Mononuclear cell (primary cell): ENCODE measurements around the gene STK38L. TPM values are rescaled to one million over a fixed set of nuclear protein-coding genes. Genes with fewer than 3 reads are reported as not detected.

Experiments
- H3K27me3 ChIP-seq: 2 replicates; pipeline ENCODE4 v1.6.0; 2011; ENCODE audit warnings: low read length, control low read depth; ENCODE audit not compliant: insufficient read depth
- H3K4me1 ChIP-seq: 2 replicates; pipeline ENCODE4 v1.5.1; 2011; ENCODE audit warnings: mild to moderate bottlenecking, low read length, control low read depth; ENCODE audit not compliant: insufficient read depth
- H3K4me3 ChIP-seq: 2 replicates; pipeline ENCODE4 v1.5.1; 2011; ENCODE audit warnings: mild to moderate bottlenecking, low read length, moderate library complexity
- H3K9me3 ChIP-seq: 2 replicates; pipeline ENCODE4 v1.5.1; 2011; ENCODE audit warnings: low read depth, mild to moderate bottlenecking, control low read depth, low read length
- total RNA-seq: library from RNA; depleted of rRNA; stranded (reverse); fragments of >200 nt; gene quantifications from one replicate; pipeline ENCODE4 v1.2.3, GENCODE V29; 2012

STK38L gene
- total RNA-seq, 1 donor: 23.9 TPM

- Histone ChIP-seq H3K9me3 (no peaks in the 10 kb centered on the region), H3K4me1 (peaks cover 9% of the 10 kb centered on the region), H3K4me3 (no peak overlapping the region), H3K27me3 (no peaks in the 10 kb centered on the region)
Measured at GRCh38 chr12:27282754-27283153, 38.7 kb downstream of the STK38L start.

- Histone ChIP-seq H3K4me1 (peaks cover 9% of the 10 kb centered on the region), H3K27me3 (no peaks in the 10 kb centered on the region), H3K4me3 (no peak overlapping the region), H3K9me3 (no peaks in the 10 kb centered on the region)
Measured at GRCh38 chr12:27284021-27284420, 39.9 kb downstream of the STK38L start.

- peaks cover 5% of the 10 kb centered on the region for H3K4me1 ChIP-seq
- H3K4me3 ChIP-seq: no peak overlapping the region
- H3K9me3 ChIP-seq: no peaks in the 10 kb centered on the region
- H3K27me3 ChIP-seq: no peaks in the 10 kb centered on the region
Measured at GRCh38 chr12:27284751-27285150, 40.7 kb downstream of the STK38L start.

- peaks cover under 1% of the 10 kb centered on the region for H3K4me1 ChIP-seq
- H3K9me3 ChIP-seq: no peaks in the 10 kb centered on the region
- no peak overlapping the region for H3K4me3 ChIP-seq
- no peaks in the 10 kb centered on the region for H3K27me3 ChIP-seq
Measured at GRCh38 chr12:27285403-27285802, 41.3 kb downstream of the STK38L start.

- no peak overlapping the region for H3K4me3 ChIP-seq
- no peaks in the 10 kb centered on the region for H3K4me1 ChIP-seq
- no peaks in the 10 kb centered on the region for H3K27me3 ChIP-seq
- H3K9me3 ChIP-seq: no peaks in the 10 kb centered on the region
Measured at GRCh38 chr12:27289414-27289813, 45.3 kb downstream of the STK38L start.

GRCh38 chr12:27290501-27291168 lies 46.5 kb downstream of the STK38L start:
- no peaks in the 10 kb centered on the region for H3K27me3 ChIP-seq
- H3K9me3 ChIP-seq: no peaks in the 10 kb centered on the region
- H3K4me1 ChIP-seq: no peaks in the 10 kb centered on the region
- H3K4me3 ChIP-seq: no peak overlapping the region

GRCh38 chr12:27291862-27292261 lies 47.8 kb downstream of the STK38L start:
- no peaks in the 10 kb centered on the region for H3K27me3 ChIP-seq
- H3K4me3 ChIP-seq: no peak overlapping the region
- H3K4me1 ChIP-seq: no peaks in the 10 kb centered on the region
- H3K9me3 ChIP-seq: no peaks in the 10 kb centered on the region

GRCh38 chr12:27292718-27293117 lies 48.6 kb downstream of the STK38L start:
- Histone ChIP-seq H3K27me3 (no peaks in the 10 kb centered on the region), H3K9me3 (no peaks in the 10 kb centered on the region)

GRCh38 chr12:27293463-27293862 lies 49.4 kb downstream of the STK38L start:
- Histone ChIP-seq H3K4me3 (no peak overlapping the region), H3K27me3 (no peaks in the 10 kb centered on the region), H3K4me1 (no peaks in the 10 kb centered on the region), H3K9me3 (no peaks in the 10 kb centered on the region)

More at GRCh38 chr12:27292718-27293117, 48.6 kb downstream of the STK38L start:
- no peak overlapping the region for H3K4me3 ChIP-seq
- no peaks in the 10 kb centered on the region for H3K4me1 ChIP-seq

- H3K9me3 ChIP-seq: no peaks in the 10 kb centered on the region
- H3K4me1 ChIP-seq: no peaks in the 10 kb centered on the region
- H3K27me3 ChIP-seq: no peaks in the 10 kb centered on the region
- no peak overlapping the region for H3K4me3 ChIP-seq
Measured at GRCh38 chr12:27296674-27297073, 52.6 kb downstream of the STK38L start.

- Histone ChIP-seq H3K27me3 (no peaks in the 10 kb centered on the region), H3K4me1 (no peaks in the 10 kb centered on the region), H3K4me3 (no peak overlapping the region), H3K9me3 (no peaks in the 10 kb centered on the region)
Measured at GRCh38 chr12:27297566-27297965, 53.5 kb downstream of the STK38L start.

- Histone ChIP-seq H3K27me3 (no peaks in the 10 kb centered on the region), H3K4me3 (no peak overlapping the region), H3K4me1 (no peaks in the 10 kb centered on the region), H3K9me3 (no peaks in the 10 kb centered on the region)
Measured at GRCh38 chr12:27299102-27299501, 55.0 kb downstream of the STK38L start.

GRCh38 chr12:27300226-27300625 lies 56.1 kb downstream of the STK38L start:
- no peaks in the 10 kb centered on the region for H3K9me3 ChIP-seq
- no peak overlapping the region for H3K4me3 ChIP-seq
- no peaks in the 10 kb centered on the region for H3K27me3 ChIP-seq
- no peaks in the 10 kb centered on the region for H3K4me1 ChIP-seq

- H3K9me3 ChIP-seq: no peaks in the 10 kb centered on the region
- no peaks in the 10 kb centered on the region for H3K4me1 ChIP-seq
- no peaks in the 10 kb centered on the region for H3K27me3 ChIP-seq
- no peak overlapping the region for H3K4me3 ChIP-seq
Measured at GRCh38 chr12:27303139-27304111, 59.3 kb downstream of the STK38L start.

GRCh38 chr12:27304856-27305255 lies 60.8 kb downstream of the STK38L start:
- no peaks in the 10 kb centered on the region for H3K27me3 ChIP-seq
- H3K4me3 ChIP-seq: no peak overlapping the region
- no peaks in the 10 kb centered on the region for H3K4me1 ChIP-seq
- H3K9me3 ChIP-seq: no peaks in the 10 kb centered on the region
